Choroid plexus epithelial cell (primary cell): ENCODE results near the gene EIPR1.
A peak's percentile ranks its signal among the peaks of the same experiment; 100 is the strongest.

Experiments
- DNase-seq: peaks from one replicate; pipeline ENCODE4 v3.0.0-alpha.2; 2010; ENCODE audit warnings: low read depth
- H3K4me3 ChIP-seq: 2 replicates; pipeline ENCODE4 v1.5.1; 2011; ENCODE audit warnings: low read depth, mild to moderate bottlenecking, control low read depth, low read length, moderate library complexity
- CTCF ChIP-seq: conservative IDR thresholded peaks from 2 replicates; pipeline ENCODE4 v1.5.1; 2011; ENCODE audit warnings: low read depth, mild to moderate bottlenecking, control low read depth, inconsistent platforms, low read length, moderate library complexity

Gene EIPR1

GRCh38 chr2:3149441-3150217 lies 228.0 kb downstream of the EIPR1 start:
- DNase-seq = peak; percentile 14
- TF ChIP-seq CTCF = no peak
- no peak overlapping the region for H3K4me3 ChIP-seq

- no peak overlapping the region for H3K4me3 ChIP-seq
- TF ChIP-seq CTCF = no peak
- no peak for DNase-seq
Measured at GRCh38 chr2:3148716-3149115, 228.9 kb downstream of the EIPR1 start.

- no peak for TF ChIP-seq CTCF
- H3K4me3 ChIP-seq = no peak overlapping the region
- no peak for DNase-seq
Measured at GRCh38 chr2:3147651-3148530, 229.7 kb downstream of the EIPR1 start.

- TF ChIP-seq CTCF = no peak
- DNase-seq = no peak
- no peak overlapping the region for H3K4me3 ChIP-seq
Measured at GRCh38 chr2:3146772-3147650, 230.6 kb downstream of the EIPR1 start.

- TF ChIP-seq CTCF = no peak
- no peak for DNase-seq
- no peak overlapping the region for H3K4me3 ChIP-seq
Measured at GRCh38 chr2:3146175-3146574, 231.4 kb downstream of the EIPR1 start.

GRCh38 chr2:3145471-3146021 lies 232.1 kb downstream of the EIPR1 start:
- no peak for TF ChIP-seq CTCF
- no peak for DNase-seq
- no peak overlapping the region for H3K4me3 ChIP-seq
